ENCODE results near the gene NAE1. TPM values are rescaled to one million over a fixed set of nuclear protein-coding genes. Genes with fewer than 3 reads are reported as not detected.

NAE1 gene
- total RNA-seq, 2 experiments from 2014 or later, result 89.1 to 91.2 TPM

DNA sequence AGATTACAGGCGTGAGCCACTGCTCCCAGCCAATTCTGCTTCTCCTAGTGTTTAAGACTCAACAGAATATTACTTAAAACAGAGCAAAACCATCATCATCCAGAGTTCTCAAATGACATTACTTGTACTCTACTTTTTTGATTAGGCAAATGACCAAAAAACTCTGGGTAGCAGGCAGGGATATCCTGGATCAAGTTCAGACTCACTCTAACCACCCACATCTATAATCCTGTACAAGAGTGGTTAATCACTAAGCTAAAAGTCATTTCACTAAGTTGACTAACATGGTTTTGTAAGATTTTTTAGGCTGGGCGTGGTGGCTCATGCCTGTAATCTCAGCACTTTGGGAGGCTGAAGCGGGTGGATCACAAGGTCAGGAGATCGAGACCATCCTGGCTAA is 6.8 kb downstream of the NAE1 start:
- TF ChIP-seq, protein P1, sequence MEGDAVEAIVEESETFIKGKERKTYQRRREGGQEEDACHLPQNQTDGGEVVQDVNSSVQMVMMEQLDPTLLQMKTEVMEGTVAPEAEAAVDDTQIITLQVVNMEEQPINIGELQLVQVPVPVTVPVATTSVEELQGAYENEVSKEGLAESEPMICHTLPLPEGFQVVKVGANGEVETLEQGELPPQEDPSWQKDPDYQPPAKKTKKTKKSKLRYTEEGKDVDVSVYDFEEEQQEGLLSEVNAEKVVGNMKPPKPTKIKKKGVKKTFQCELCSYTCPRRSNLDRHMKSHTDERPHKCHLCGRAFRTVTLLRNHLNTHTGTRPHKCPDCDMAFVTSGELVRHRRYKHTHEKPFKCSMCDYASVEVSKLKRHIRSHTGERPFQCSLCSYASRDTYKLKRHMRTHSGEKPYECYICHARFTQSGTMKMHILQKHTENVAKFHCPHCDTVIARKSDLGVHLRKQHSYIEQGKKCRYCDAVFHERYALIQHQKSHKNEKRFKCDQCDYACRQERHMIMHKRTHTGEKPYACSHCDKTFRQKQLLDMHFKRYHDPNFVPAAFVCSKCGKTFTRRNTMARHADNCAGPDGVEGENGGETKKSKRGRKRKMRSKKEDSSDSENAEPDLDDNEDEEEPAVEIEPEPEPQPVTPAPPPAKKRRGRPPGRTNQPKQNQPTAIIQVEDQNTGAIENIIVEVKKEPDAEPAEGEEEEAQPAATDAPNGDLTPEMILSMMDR (IDR thresholded peaks at IDR 0.05), result no peak
- no peaks in the 10 kb centered on the region for H3K27me3 ChIP-seq (ENCODE audit: control insufficient read depth in 1 of 2, insufficient read depth in 2 of 2, low read length in 2 of 2)
- H3K27ac ChIP-seq (ENCODE audit: low read depth in 1 of 2, low read length in 2 of 2), result no peak overlapping the region
- H3K36me3 ChIP-seq (ENCODE audit: insufficient read depth, low read length), result peaks cover 63% of the 10 kb centered on the region
- Mint-ChIP-seq H3K36me3 (ENCODE audit: low read depth) (peaks cover 84% of the 10 kb centered on the region), H3K27me3 (no peaks in the 10 kb centered on the region), H3K4me1 (ENCODE audit: low read depth) (peaks cover 43% of the 10 kb centered on the region), H3K27ac (no peak overlapping the region), H3K9me3 (no peaks in the 10 kb centered on the region), H3K4me3 (no peak overlapping the region)
- H3K9me3 ChIP-seq (ENCODE audit: control insufficient read depth in 1 of 2, insufficient read depth in 1 of 2, low read length in 2 of 2), result no peaks in the 10 kb centered on the region
- DNase-seq (no peak), ATAC-seq (ENCODE audit: poor library complexity) (no peak)
- no peak overlapping the region for H3K4me3 ChIP-seq (ENCODE audit: low read length)
- ChIA-PET CTCF (interaction anchor here (2.5 to 2.6 kb wide), 2 partner anchors 44 kb away, joined by 6 to 8 read pairs; no protein-coding TSS in a partner anchor), POLR2A (interaction anchor here (0.8 kb wide), 1 partner anchor 14 kb away, joined by 4 read pairs; no protein-coding TSS in a partner anchor)
- H3K4me1 ChIP-seq (ENCODE audit: insufficient read depth, low read length), result peaks cover 14% of the 10 kb centered on the region
- intact Hi-C loops (cut with DNase I, micrococcal nuclease), result no loop called here

DNA sequence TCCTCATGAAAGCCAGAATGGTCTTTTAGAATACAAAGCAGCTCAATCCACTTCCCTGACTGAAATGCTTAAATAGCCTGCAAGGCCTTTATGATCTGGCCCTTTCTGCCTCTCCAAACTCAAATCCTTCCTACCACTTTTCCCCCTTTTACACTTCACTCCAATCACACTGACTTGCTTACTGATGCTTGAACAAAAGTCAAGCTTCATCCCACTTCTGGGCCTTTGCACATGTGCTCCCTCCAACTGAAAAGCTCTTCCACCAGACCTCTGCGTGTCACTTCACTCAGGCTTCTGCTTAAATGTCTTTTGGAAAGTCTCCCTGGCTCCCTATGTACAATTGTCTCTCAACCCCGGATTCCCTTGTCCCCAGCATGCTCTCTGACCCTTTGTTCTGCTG is 16.0 kb downstream of the NAE1 start:
- Histone ChIP-seq H3K27me3 (ENCODE audit: control insufficient read depth in 1 of 2, insufficient read depth in 2 of 2, low read length in 2 of 2) (no peaks in the 10 kb centered on the region), H3K4me3 (ENCODE audit: low read length) (no peak overlapping the region), H3K36me3 (ENCODE audit: insufficient read depth, low read length) (peaks cover 75% of the 10 kb centered on the region), H3K4me1 (ENCODE audit: insufficient read depth, low read length) (no peaks in the 10 kb centered on the region), H3K27ac (ENCODE audit: low read depth in 1 of 2, low read length in 2 of 2) (no peak overlapping the region), H3K9me3 (ENCODE audit: control insufficient read depth in 1 of 2, insufficient read depth in 1 of 2, low read length in 2 of 2) (no peaks in the 10 kb centered on the region)
- TF ChIP-seq, protein P1 (IDR thresholded peaks at IDR 0.05), result no peak
- no peaks in the 10 kb centered on the region for H3K4me1 Mint-ChIP-seq (ENCODE audit: low read depth)
- H3K27me3 Mint-ChIP-seq, result no peaks in the 10 kb centered on the region
- H3K36me3 Mint-ChIP-seq (ENCODE audit: low read depth), result peaks cover 94% of the 10 kb centered on the region
- H3K27ac Mint-ChIP-seq, result no peak overlapping the region
- ChIA-PET POLR2A (no interaction called here), CTCF (no interaction called here)
- no peak overlapping the region for H3K4me3 Mint-ChIP-seq
- ATAC-seq (ENCODE audit: poor library complexity) (no peak), DNase-seq (no peak)
- H3K9me3 Mint-ChIP-seq, result no peaks in the 10 kb centered on the region
- intact Hi-C loops (cut with DNase I, micrococcal nuclease), result no loop called here

DNA sequence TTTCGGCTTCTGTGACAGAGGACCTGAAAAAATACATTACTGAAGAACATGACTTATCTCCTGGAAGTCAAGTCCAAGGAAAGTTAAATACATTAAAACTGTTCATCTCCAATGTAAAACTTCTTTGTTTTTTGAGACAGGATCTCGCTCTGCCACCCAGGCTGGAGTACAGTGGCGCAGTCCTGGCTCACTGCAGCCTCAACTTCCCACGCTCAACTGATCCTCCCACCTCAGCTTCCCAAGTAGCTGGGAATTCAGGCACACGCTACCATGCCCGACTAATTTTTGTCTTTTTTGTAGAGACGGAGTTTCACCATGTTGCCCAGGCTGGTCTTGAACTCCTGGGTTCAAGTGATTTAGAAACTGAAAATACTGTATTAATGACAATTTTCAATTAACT is 19.7 kb downstream of the NAE1 start:
- Mint-ChIP-seq H3K9me3 (no peaks in the 10 kb centered on the region), H3K27me3 (no peaks in the 10 kb centered on the region), H3K36me3 (ENCODE audit: low read depth) (peaks cover 94% of the 10 kb centered on the region), H3K4me3 (no peak overlapping the region), H3K27ac (no peak overlapping the region), H3K4me1 (ENCODE audit: low read depth) (no peaks in the 10 kb centered on the region)
- POLR2A ChIA-PET, result interaction anchor here (1.0 kb wide), 1 partner anchor 12 kb away, joined by 4 read pairs; no protein-coding TSS in a partner anchor
- Histone ChIP-seq H3K9me3 (ENCODE audit: control insufficient read depth in 1 of 2, insufficient read depth in 1 of 2, low read length in 2 of 2) (no peaks in the 10 kb centered on the region), H3K4me1 (ENCODE audit: insufficient read depth, low read length) (no peaks in the 10 kb centered on the region), H3K36me3 (ENCODE audit: insufficient read depth, low read length) (peaks cover 65% of the 10 kb centered on the region), H3K27me3 (ENCODE audit: control insufficient read depth in 1 of 2, insufficient read depth in 2 of 2, low read length in 2 of 2) (no peaks in the 10 kb centered on the region), H3K4me3 (ENCODE audit: low read length) (no peak overlapping the region), H3K27ac (ENCODE audit: low read depth in 1 of 2, low read length in 2 of 2) (no peak overlapping the region)
- ATAC-seq (ENCODE audit: poor library complexity), result no peak
- TF ChIP-seq, protein P1 (IDR thresholded peaks at IDR 0.05), result no peak
- CTCF ChIA-PET, result no interaction called here
- DNase-seq, result no peak
- intact Hi-C loops (cut with DNase I, micrococcal nuclease), result no loop called here
